Activated T-cell treated with anti-CD3 and anti-CD28 coated beads, Interleukin-2, amount 50 U/mL, for 24 hours (primary cell): ENCODE results near the gene GUCY2D.
A peak's percentile ranks its signal among the peaks of the same experiment; 100 is the strongest.

Experiments
- DNase-seq: peaks from one replicate; pipeline ENCODE4 v3.0.0-alpha.2; 2020
- H3K27ac Mint-ChIP-seq: 2 replicates; pipeline ENCODE4 v1.8.0; 2020; ENCODE audit warnings: mild to moderate bottlenecking, mixed read lengths
- H3K27me3 Mint-ChIP-seq: 2 replicates; pipeline ENCODE4 v1.8.0; 2020; ENCODE audit warnings: mixed read lengths
- H3K36me3 Mint-ChIP-seq: 2 replicates; pipeline ENCODE4 v1.8.0; 2020; ENCODE audit warnings: low read depth, mixed read lengths
- H3K4me1 Mint-ChIP-seq: 2 replicates; pipeline ENCODE4 v1.8.0; 2020; ENCODE audit warnings: low read depth, mixed read lengths
- H3K4me3 Mint-ChIP-seq: 2 replicates; pipeline ENCODE4 v1.8.0; 2020; ENCODE audit warnings: mild to moderate bottlenecking, moderate library complexity, mixed read lengths
- H3K9me3 Mint-ChIP-seq: 2 replicates; pipeline ENCODE4 v1.8.0; 2020; ENCODE audit warnings: mixed read lengths

GUCY2D gene

DNA sequence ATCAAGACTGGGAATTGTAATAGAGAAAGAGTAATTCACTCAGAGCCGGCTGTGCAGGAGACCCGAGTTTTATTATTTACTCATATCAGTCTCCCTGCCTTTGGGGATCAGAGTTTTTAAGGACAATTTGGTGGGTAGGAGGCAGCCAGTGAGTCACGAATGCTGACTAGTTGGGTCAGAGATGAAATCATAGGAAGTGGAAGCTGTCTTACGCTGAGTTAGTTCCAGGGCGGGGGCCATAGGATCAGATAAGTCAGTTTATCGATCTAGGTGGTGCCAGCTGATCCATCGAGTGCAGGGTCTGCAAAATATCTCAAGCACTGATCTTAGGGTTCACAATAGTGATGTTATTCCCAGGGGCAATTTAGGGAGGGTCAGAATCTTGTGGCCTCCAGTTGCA lies 20.2 kb upstream of the GUCY2D start:
- Mint-ChIP-seq H3K27ac (no peak overlapping the region), H3K4me1 (no peaks in the 10 kb centered on the region), H3K4me3 (no peak overlapping the region), H3K36me3 (no peaks in the 10 kb centered on the region), H3K27me3 (peaks cover 21% of the 10 kb centered on the region), H3K9me3 (no peaks in the 10 kb centered on the region)
- no peak for DNase-seq

DNA sequence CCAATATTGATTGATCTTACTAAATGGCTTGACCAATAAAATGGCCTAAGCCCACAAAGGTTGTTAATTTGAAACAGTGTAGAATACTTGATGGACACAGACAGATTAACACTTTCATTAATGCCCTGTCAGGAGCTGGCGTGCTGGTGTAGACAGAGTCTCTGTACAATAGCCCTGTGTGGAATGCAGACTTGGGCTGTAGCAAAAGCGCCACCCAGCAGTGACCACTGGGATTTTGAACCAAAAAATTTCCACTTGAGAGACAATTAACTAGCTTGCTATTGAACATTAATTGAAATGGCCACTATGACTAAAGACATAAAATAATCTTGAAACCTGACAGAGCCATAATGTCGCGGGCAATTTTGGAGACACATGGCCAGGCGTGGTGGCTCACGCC lies 19.7 kb upstream of the GUCY2D start:
- Mint-ChIP-seq H3K4me3 (no peak overlapping the region), H3K36me3 (no peaks in the 10 kb centered on the region), H3K27me3 (peaks cover 21% of the 10 kb centered on the region), H3K27ac (no peak overlapping the region), H3K4me1 (no peaks in the 10 kb centered on the region), H3K9me3 (no peaks in the 10 kb centered on the region)
- DNase-seq, result no peak

- Mint-ChIP-seq H3K36me3 (no peaks in the 10 kb centered on the region), H3K27ac (no peak overlapping the region), H3K4me3 (no peak overlapping the region), H3K4me1 (peaks cover 12% of the 10 kb centered on the region), H3K9me3 (no peaks in the 10 kb centered on the region), H3K27me3 (peaks cover 21% of the 10 kb centered on the region)
- no peak for DNase-seq
Measured at GRCh38 chr17:7984904-7985303, 17.5 kb upstream of the GUCY2D start.

GRCh38 chr17:7987112-7987893 lies 15.1 kb upstream of the GUCY2D start:
- DNase-seq, result no peak
- no peaks in the 10 kb centered on the region for H3K36me3 Mint-ChIP-seq
- H3K4me1 Mint-ChIP-seq, result peaks cover 22% of the 10 kb centered on the region
- H3K9me3 Mint-ChIP-seq, result no peaks in the 10 kb centered on the region
- peaks cover 14% of the 10 kb centered on the region for H3K27me3 Mint-ChIP-seq
- no peak overlapping the region for H3K27ac Mint-ChIP-seq
- no peak overlapping the region for H3K4me3 Mint-ChIP-seq

DNA sequence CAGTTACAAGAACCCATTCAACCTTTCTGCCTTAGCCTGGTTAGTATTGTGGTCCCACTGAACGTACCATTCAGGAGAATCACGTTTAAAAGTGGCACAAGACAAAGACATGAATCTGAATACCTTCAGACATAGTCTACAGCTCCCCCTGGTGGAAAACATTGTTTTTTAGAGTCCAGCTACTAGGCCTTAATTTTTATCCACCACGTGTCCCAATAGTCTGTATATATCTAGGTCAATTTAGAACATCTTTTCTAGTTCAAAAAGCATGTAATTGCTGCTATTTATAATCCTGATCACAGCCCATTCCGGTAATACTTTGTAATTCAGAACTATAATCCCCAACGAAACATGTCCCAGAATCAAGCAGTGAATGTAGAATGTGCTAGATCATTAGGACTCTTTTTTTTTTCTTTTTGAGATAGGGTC lies 13.7 kb upstream of the GUCY2D start:
- peak overlapping the region; percentile 74 for H3K27ac Mint-ChIP-seq
- no peaks in the 10 kb centered on the region for H3K36me3 Mint-ChIP-seq
- H3K9me3 Mint-ChIP-seq, result no peaks in the 10 kb centered on the region
- H3K4me3 Mint-ChIP-seq, result peak overlapping the region; percentile 72
- DNase-seq, result no peak
- peaks cover 25% of the 10 kb centered on the region for H3K4me1 Mint-ChIP-seq
- peaks cover 3% of the 10 kb centered on the region for H3K27me3 Mint-ChIP-seq

DNA sequence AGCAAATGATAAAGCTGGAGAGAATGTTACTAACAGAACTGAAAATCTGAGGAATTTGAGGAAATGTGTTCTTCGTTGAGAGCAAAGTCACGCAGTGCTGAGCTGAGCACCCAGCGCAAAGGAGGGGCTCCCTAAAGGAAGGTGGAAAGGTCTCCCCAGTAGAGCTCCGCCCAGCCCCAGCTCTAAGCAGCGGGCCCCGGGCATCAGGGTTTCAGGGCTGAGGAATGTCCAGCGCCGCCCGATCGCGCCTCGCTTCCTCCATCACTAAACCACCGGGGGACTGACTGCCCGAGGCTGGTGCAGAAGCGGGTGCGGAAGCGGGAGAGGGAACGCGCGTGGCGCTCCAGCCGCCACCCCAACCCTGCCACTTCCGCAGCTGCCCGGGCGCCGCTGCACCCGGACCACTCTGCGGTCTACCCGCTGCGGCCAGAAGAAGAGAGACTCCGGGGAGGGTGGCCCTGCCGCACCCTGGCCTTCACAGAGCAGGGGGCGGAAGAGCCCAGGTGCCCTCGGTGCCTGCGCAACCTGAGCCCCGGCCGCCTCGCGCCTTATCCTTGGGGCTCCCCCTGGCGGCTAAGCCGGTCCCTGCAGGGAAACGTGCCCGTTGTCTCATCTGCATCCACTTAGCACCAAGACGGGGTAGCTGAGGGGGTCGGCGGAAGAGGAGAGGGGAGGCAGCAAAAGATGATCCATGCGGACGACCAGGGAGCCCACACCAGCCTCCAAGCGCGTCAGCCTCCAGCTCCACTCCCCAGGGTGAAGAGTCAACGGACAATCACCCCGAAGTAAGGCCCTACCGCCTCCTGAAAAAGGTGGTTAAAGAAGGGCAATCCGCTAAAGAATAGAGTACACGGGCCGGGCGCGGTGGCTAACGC lies 12.4 kb upstream of the GUCY2D start:
- no peaks in the 10 kb centered on the region for H3K27me3 Mint-ChIP-seq
- DNase-seq, result peak; percentile 99
- peak overlapping the region; percentile 84 for H3K27ac Mint-ChIP-seq
- peak overlapping the region; percentile 72 for H3K4me3 Mint-ChIP-seq
- H3K36me3 Mint-ChIP-seq, result no peaks in the 10 kb centered on the region
- no peaks in the 10 kb centered on the region for H3K9me3 Mint-ChIP-seq
- peaks cover 25% of the 10 kb centered on the region for H3K4me1 Mint-ChIP-seq

DNA sequence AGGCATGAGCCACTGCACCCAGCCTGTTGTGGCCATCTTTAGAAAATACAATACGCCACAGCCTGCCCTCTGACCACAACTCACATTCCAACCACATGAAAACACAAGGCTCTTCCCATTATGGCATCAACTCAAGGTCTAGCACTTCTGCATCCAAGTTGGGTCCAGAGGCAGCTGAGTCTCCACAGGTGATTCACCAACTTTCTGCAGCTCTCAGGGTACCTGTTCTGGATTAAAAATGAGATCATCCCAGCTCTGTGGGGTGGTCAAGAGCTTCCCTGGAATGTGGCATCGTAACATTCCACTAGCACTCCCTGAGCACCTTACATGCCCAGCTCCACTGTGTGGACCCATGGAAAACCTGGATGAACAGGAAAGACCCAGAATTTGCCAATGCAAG lies 9.9 kb upstream of the GUCY2D start:
- H3K36me3 Mint-ChIP-seq, result no peaks in the 10 kb centered on the region
- H3K9me3 Mint-ChIP-seq, result no peaks in the 10 kb centered on the region
- no peak for DNase-seq
- H3K27ac Mint-ChIP-seq, result no peak overlapping the region
- H3K27me3 Mint-ChIP-seq, result peaks cover 4% of the 10 kb centered on the region
- no peak overlapping the region for H3K4me3 Mint-ChIP-seq
- peaks cover 28% of the 10 kb centered on the region for H3K4me1 Mint-ChIP-seq

GRCh38 chr17:7992924-7993323 lies 9.5 kb upstream of the GUCY2D start:
- Mint-ChIP-seq H3K9me3 (no peaks in the 10 kb centered on the region), H3K27ac (no peak overlapping the region), H3K36me3 (no peaks in the 10 kb centered on the region), H3K27me3 (peaks cover 4% of the 10 kb centered on the region), H3K4me1 (peaks cover 28% of the 10 kb centered on the region), H3K4me3 (no peak overlapping the region)
- no peak for DNase-seq

- no peak overlapping the region for H3K27ac Mint-ChIP-seq
- no peak overlapping the region for H3K4me3 Mint-ChIP-seq
- no peak for DNase-seq
- H3K27me3 Mint-ChIP-seq, result peaks cover 4% of the 10 kb centered on the region
- H3K9me3 Mint-ChIP-seq, result no peaks in the 10 kb centered on the region
- peaks cover 24% of the 10 kb centered on the region for H3K4me1 Mint-ChIP-seq
- no peaks in the 10 kb centered on the region for H3K36me3 Mint-ChIP-seq
Measured at GRCh38 chr17:7993972-7994589, 8.3 kb upstream of the GUCY2D start.

- H3K4me1 Mint-ChIP-seq, result peaks cover 10% of the 10 kb centered on the region
- H3K27ac Mint-ChIP-seq, result no peak overlapping the region
- no peaks in the 10 kb centered on the region for H3K9me3 Mint-ChIP-seq
- H3K27me3 Mint-ChIP-seq, result peaks cover 6% of the 10 kb centered on the region
- no peak overlapping the region for H3K4me3 Mint-ChIP-seq
- no peak for DNase-seq
- no peaks in the 10 kb centered on the region for H3K36me3 Mint-ChIP-seq
Measured at GRCh38 chr17:7995724-7996123, 6.7 kb upstream of the GUCY2D start.

DNA sequence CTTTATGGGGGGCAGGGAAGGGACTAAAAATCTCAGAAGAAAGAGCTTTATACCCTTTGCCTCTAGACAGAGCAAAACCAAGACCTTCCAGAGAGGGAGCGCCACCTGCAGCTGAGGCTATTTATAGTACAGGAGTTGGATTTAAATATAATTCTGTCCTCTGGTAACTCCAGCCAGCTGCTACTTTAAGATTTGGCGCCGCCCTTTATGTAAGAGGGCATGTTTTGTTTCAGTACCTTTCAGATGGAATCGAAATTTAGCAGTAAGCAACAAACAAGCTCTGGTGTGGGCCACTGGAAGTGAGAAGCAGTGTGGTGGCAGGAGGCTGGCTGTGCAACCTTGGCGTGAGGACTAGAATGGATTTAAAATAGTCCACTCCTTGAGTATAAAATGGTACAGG lies 5.2 kb upstream of the GUCY2D start:
- peaks cover 10% of the 10 kb centered on the region for H3K4me1 Mint-ChIP-seq
- H3K27me3 Mint-ChIP-seq, result peaks cover 17% of the 10 kb centered on the region
- H3K4me3 Mint-ChIP-seq, result no peak overlapping the region
- H3K9me3 Mint-ChIP-seq, result no peaks in the 10 kb centered on the region
- no peak overlapping the region for H3K27ac Mint-ChIP-seq
- H3K36me3 Mint-ChIP-seq, result no peaks in the 10 kb centered on the region
- DNase-seq, result no peak

DNA sequence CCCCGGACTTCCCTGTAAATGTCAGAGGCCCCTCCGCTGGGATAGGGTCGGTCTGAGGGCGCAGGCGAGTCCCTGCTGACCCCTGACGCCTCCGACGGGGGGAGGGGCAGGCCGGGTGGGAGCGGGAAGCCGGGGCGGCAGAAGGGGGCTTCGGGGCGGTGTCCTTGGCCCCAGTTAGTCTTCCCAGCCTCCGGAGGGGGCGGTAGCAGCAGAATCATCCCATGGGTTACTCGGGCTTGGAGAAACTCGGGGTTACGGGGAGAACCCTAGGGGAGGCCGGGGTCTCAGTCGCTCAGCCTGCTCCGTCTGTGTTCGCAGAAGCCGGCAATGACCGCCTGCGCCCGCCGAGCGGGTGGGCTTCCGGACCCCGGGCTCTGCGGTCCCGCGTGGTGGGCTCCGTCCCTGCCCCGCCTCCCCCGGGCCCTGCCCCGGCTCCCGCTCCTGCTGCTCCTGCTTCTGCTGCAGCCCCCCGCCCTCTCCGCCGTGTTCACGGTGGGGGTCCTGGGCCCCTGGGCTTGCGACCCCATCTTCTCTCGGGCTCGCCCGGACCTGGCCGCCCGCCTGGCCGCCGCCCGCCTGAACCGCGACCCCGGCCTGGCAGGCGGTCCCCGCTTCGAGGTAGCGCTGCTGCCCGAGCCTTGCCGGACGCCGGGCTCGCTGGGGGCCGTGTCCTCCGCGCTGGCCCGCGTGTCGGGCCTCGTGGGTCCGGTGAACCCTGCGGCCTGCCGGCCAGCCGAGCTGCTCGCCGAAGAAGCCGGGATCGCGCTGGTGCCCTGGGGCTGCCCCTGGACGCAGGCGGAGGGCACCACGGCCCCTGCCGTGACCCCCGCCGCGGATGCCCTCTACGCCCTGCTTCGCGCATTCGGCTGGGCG lies 542 bp downstream of the GUCY2D start:
- Mint-ChIP-seq H3K9me3 (no peaks in the 10 kb centered on the region), H3K27me3 (peaks cover 49% of the 10 kb centered on the region), H3K4me3 (no peak overlapping the region), H3K4me1 (peaks cover 6% of the 10 kb centered on the region), H3K27ac (no peak overlapping the region), H3K36me3 (no peaks in the 10 kb centered on the region)
- no peak for DNase-seq

- Mint-ChIP-seq H3K4me1 (peaks cover 6% of the 10 kb centered on the region), H3K4me3 (no peak overlapping the region), H3K9me3 (no peaks in the 10 kb centered on the region), H3K36me3 (no peaks in the 10 kb centered on the region), H3K27ac (no peak overlapping the region), H3K27me3 (peaks cover 49% of the 10 kb centered on the region)
- DNase-seq, result no peak
Measured at GRCh38 chr17:8003594-8004181, 1.3 kb downstream of the GUCY2D start.

DNA sequence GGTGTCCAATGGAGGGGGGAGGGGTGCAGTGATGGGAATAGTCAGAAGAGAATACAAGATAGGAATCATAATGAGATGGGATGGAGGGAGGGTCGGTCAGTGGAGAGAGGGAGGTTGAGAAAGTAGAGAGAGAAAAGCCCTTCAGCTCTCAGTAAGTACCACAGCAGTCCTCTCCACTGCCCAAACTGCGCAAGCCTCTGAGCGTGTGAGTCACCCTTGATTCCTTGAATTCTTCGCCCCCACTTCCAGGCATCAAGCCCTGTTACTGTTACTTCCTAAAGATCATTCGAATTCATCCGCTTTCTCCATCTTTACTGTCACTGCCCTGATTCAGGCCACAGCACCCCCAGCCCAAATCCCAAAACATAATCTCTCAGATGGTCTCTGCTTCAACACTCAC lies 2.5 kb downstream of the GUCY2D start:
- Mint-ChIP-seq H3K4me3 (no peak overlapping the region), H3K36me3 (no peaks in the 10 kb centered on the region), H3K27me3 (peaks cover 49% of the 10 kb centered on the region), H3K4me1 (peaks cover 6% of the 10 kb centered on the region), H3K9me3 (no peaks in the 10 kb centered on the region), H3K27ac (no peak overlapping the region)
- no peak for DNase-seq
